A549 (cell line): ENCODE results near the gene GSG1L. TPM values are rescaled to one million over a fixed set of nuclear protein-coding genes. Genes with fewer than 3 reads are reported as not detected.

Source experiments
- ATAC-seq, 2 experiments: fragments of 200-7000 bp in 1 of 2; fragments of >200 bp in 1 of 2; cut with Nextera tagmentation in 1 of 2; cut with Tn5 transposase in 1 of 2; 3 replicates each; pipeline versions ENCODE4 v1.8.0 to v1.9.1; 2018 to 2020; ENCODE audit warnings: mild to moderate bottlenecking in 1 of 2, moderate library complexity in 1 of 2
- CTCF ChIA-PET: fragments of 300-600 bp; sonication (Branson Sonifier 250); formaldehyde crosslinking; extraction: SDS; loops from one replicate; lab custom pipeline; 2021; ENCODE audit warnings: antibody characterized with exemption, inconsistent platforms; lab: Yijun Ruan, JAX
- POLR2A ChIA-PET: fragments of 350-600 bp; formaldehyde crosslinking; extraction: SDS; loops from one replicate; lab custom pipeline; 2021; ENCODE audit warnings: antibody characterized with exemption, inconsistent platforms; lab: Yijun Ruan, JAX
- DNase-seq, 2 experiments: peaks; one replicate each; pipeline versions ENCODE4 v3.0.0 to v3.0.0-alpha.2; 2011 to 2016; ENCODE audit warnings: low read depth in 1 of 2, low spot score in 1 of 2
- FAIRE-seq: peaks from 2 replicates; lab custom pipeline; 2011; peaks lifted over from hg19 to GRCh38; lab: Jason Lieb, UNC
- H3K27ac ChIP-seq, 2 experiments: fragments of >200 bp; sonication (Bioruptor Twin); formaldehyde crosslinking; 3 replicates each; pipeline ENCODE4 v1.5.1; 2016 to 2017
- H3K4me1 ChIP-seq: fragments of >200 bp; sonication (Bioruptor Twin); formaldehyde crosslinking; 3 replicates; pipeline ENCODE4 v1.6.1; 2016
- H3K4me2 ChIP-seq: fragments of >200 bp; sonication (Bioruptor Twin); formaldehyde crosslinking; 3 replicates; pipeline ENCODE4 v1.6.1; 2016
- H3K4me3 ChIP-seq: fragments of >200 bp; sonication (Bioruptor Twin); formaldehyde crosslinking; 3 replicates; pipeline ENCODE4 v1.5.1; 2016
- H3K9me3 ChIP-seq: fragments of >200 bp; sonication (Bioruptor Twin); formaldehyde crosslinking; 3 replicates; pipeline ENCODE4 v1.6.1; 2016
- HDAC2 ChIP-seq: fragments of 200-600 bp; sonication (generic); IDR thresholded peaks from 2 replicates; pipeline ENCODE4 v1.6.1; 2016
- HMGXB4 ChIP-seq: fragments of 250-450 bp; sonication (Bioruptor Pico); IDR thresholded peaks from 2 replicates; pipeline ENCODE4 v1.5.0; 2021; ENCODE audit warnings: mild to moderate bottlenecking, moderate library complexity, borderline replicate concordance
- HOXA7 ChIP-seq: fragments of 250-450 bp; sonication (Bioruptor Pico); IDR thresholded peaks from 2 replicates; pipeline ENCODE4 v1.5.0; 2020; ENCODE audit warnings: mild to moderate bottlenecking, moderate library complexity
- JUN ChIP-seq, 2 experiments: fragments of >200 bp; sonication (Bioruptor Twin); formaldehyde crosslinking; IDR thresholded peaks; 2 replicates in 1 of 2; 3 replicates in 1 of 2; pipeline ENCODE4 v1.6.1; 2016 to 2017
- JUNB ChIP-seq: fragments of >200 bp; sonication (Bioruptor Twin); formaldehyde crosslinking; IDR thresholded peaks from 2 replicates; pipeline ENCODE4 v1.6.1; 2016
- KDM5A ChIP-seq: fragments of 200-600 bp; sonication (generic); IDR thresholded peaks from 2 replicates; pipeline ENCODE4 v1.6.1; 2016; ENCODE audit warnings: antibody characterized with exemption, mild to moderate bottlenecking
- MAX ChIP-seq: IDR thresholded peaks from 2 replicates; pipeline ENCODE4 v1.6.1; 2012
- NR3C1 ChIP-seq: fragments of >200 bp; sonication (Bioruptor Twin); formaldehyde crosslinking; IDR thresholded peaks from 3 replicates; pipeline ENCODE4 v1.6.1; 2017
- RAD21 ChIP-seq, 2 experiments: fragments of >200 bp in 1 of 2; sonication (Bioruptor Twin) in 1 of 2; formaldehyde crosslinking in 1 of 2; IDR thresholded peaks in 1 of 2; conservative IDR thresholded peaks in 1 of 2; 2 replicates in 1 of 2; 3 replicates in 1 of 2; pipeline ENCODE4 v1.6.1; 2012 to 2018; ENCODE audit warnings: inconsistent platforms in 1 of 2
- RARB ChIP-seq: fragments of 250-450 bp; sonication (Bioruptor Pico); IDR thresholded peaks from 2 replicates; pipeline ENCODE4 v1.8.0; 2021; ENCODE audit warnings: mild to moderate bottlenecking, moderate library complexity
- RCOR1 ChIP-seq: fragments of 150-350 bp; IDR thresholded peaks from 2 replicates; pipeline ENCODE4 v1.6.1; 2014; ENCODE audit warnings: antibody characterized with exemption, low read length, low read depth
- REST ChIP-seq: fragments of 200-600 bp; sonication (generic); IDR thresholded peaks from 2 replicates; pipeline ENCODE4 v1.6.1; 2016; ENCODE audit warnings: antibody characterized with exemption, mild to moderate bottlenecking, moderate library complexity
- RNF2 ChIP-seq: fragments of 200-600 bp; sonication (generic); IDR thresholded peaks from 2 replicates; pipeline ENCODE4 v1.6.1; 2016; ENCODE audit warnings: low read depth, mild to moderate bottlenecking, antibody characterized with exemption, moderate library complexity, borderline replicate concordance
- TP53 ChIP-seq: fragments of 250-450 bp; sonication (Bioruptor Pico); IDR thresholded peaks from 2 replicates; pipeline ENCODE4 v1.5.0; 2021; ENCODE audit warnings: mild to moderate bottlenecking, moderate library complexity
- USF2 ChIP-seq: fragments of 450-650 bp; IDR thresholded peaks from 2 replicates; pipeline ENCODE4 v1.6.1; 2014; ENCODE audit warnings: antibody characterized with exemption
- ZFP36 ChIP-seq: fragments of 450-650 bp; IDR thresholded peaks from 2 replicates; pipeline ENCODE4 v1.6.1; 2014; ENCODE audit warnings: borderline replicate concordance; ENCODE audit not compliant: partially characterized antibody
- WGBS: methylation state at CpG from one replicate; pipeline ENCODE4 v1.1.6; 2017; ENCODE audit errors: missing lambda C conversion rate; 5-methylcytosine and 5-hydroxymethylcytosine counted together
- polyA plus RNA-seq, 4 experiments: library from polyadenylated mRNA; depleted of rRNA in 3 of 4; stranded (reverse); fragments of >200 nt; fragmentation: RNase III in 1 of 4; extraction: RNeasy Plus Mini Kit Qiagen cat#74134 plus additional on column Dnase treatment in 1 of 4; gene quantifications; 2 replicates in 3 of 4; 3 replicates in 1 of 4; pipeline ENCODE4 v1.2.3, GENCODE V29; 2011 to 2017

GSG1L gene
- polyA plus RNA-seq, 2 of the 4 experiments (the other 2 are of a cell fraction) = not detected

GRCh38 chr16:28003923-28004322 lies 59.6 kb downstream of the GSG1L start:
- DNase-seq = no peak
- no peak for TF ChIP-seq NR3C1
- no peak for FAIRE-seq
- H3K4me2 ChIP-seq = no peak overlapping the region
- POLR2A ChIA-PET = no interaction called here
- H3K4me3 ChIP-seq = no peak overlapping the region
- H3K27ac ChIP-seq = no peak overlapping the region
- H3K4me1 ChIP-seq = no peaks in the 10 kb centered on the region
- WGBS = 61% methylated on average over 8 of the region's 9 CpGs
- H3K9me3 ChIP-seq = no peaks in the 10 kb centered on the region
- CTCF ChIA-PET = interaction anchor here (1.0 to 1.9 kb wide), 4 partner anchors 9 to 313 kb away, joined by 3 to 7 read pairs (median 3); no protein-coding TSS in a partner anchor
- ATAC-seq = no peak

GRCh38 chr16:28003021-28003865 lies 60.3 kb downstream of the GSG1L start:
- Histone ChIP-seq H3K4me3 (no peak overlapping the region), H3K4me1 (no peaks in the 10 kb centered on the region), H3K9me3 (no peaks in the 10 kb centered on the region), H3K27ac (no peak overlapping the region), H3K4me2 (no peak overlapping the region)
- FAIRE-seq = no peak
- ATAC-seq = peak in 1 of 2 experiments; percentile 47; a peak in 2 of 6 replicates
- no peak for TF ChIP-seq JUN (IDR thresholded peaks at IDR 0.05)
- no peak for TF ChIP-seq HOXA7 (CRISPR knock-in tag)
- TF ChIP-seq HMGXB4 (CRISPR knock-in tag) = no peak
- TF ChIP-seq RAD21 (conservative IDR thresholded peaks at IDR 0.05 in 1 of 2, IDR thresholded peaks at IDR 0.05 in 1 of 2) = no peak
- no peak for TF ChIP-seq RCOR1
- no peak for TF ChIP-seq KDM5A
- no peak for TF ChIP-seq HDAC2
- TF ChIP-seq REST = no peak
- no peak for TF ChIP-seq TP53 (CRISPR knock-in tag)
- TF ChIP-seq RNF2 = no peak
- no peak for TF ChIP-seq RARB (CRISPR knock-in tag)
- TF ChIP-seq MAX = no peak
- TF ChIP-seq JUNB = no peak
- TF ChIP-seq USF2 = no peak
- TF ChIP-seq ZFP36 = no peak
- DNase-seq = no peak
- CTCF ChIA-PET = interaction anchor here (0.7 to 1.9 kb wide), 4 partner anchors 11 to 314 kb away, joined by 3 to 7 read pairs (median 3); no protein-coding TSS in a partner anchor
- 35% methylated on average over 13 of the region's 14 CpGs for WGBS
- POLR2A ChIA-PET = no interaction called here
